Lower leg skin (tissue), 3 donors: Measurements from ENCODE around the gene GPR55.

Source experiments
- POLR2A ChIP-seq, 2 donors: fragments of 450-650 bp; IDR thresholded peaks; one replicate each; pipeline ENCODE4 v1.6.1; 2016 to 2017; ENCODE audit warnings: antibody characterized with exemption in 2 of 2, mild to moderate bottlenecking in 1 of 2, moderate library complexity in 1 of 2
- TF ChIP-seq, protein P1 (sequence below), 3 donors: fragments of 450-650 bp; IDR thresholded peaks; one replicate each; pipeline ENCODE4 v1.5.1; 2016; ENCODE audit warnings: antibody characterized with exemption in 3 of 3, mild to moderate bottlenecking in 3 of 3, moderate library complexity in 2 of 3

DNA sequence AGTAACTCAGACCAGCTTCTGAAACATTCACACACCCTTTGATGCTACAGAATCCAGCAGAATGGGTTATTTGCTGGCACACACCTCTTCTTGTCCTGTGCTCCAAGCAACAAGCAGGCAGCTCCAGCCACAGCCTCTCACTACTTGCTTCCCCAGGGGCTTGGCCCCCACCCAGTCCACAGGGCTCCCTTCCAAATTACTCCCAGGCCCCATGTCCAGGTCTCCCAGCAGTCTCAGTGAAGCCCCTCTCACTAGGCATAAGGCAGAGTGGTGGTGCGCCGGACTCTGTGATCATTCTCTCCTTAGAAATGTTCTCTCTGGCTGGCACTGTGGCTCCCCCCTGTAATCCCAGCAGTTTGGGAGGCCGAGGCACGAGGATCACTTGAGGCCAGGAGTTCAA lies 34.4 kb downstream of the GPR55 start:
- TF ChIP-seq, protein P1, sequence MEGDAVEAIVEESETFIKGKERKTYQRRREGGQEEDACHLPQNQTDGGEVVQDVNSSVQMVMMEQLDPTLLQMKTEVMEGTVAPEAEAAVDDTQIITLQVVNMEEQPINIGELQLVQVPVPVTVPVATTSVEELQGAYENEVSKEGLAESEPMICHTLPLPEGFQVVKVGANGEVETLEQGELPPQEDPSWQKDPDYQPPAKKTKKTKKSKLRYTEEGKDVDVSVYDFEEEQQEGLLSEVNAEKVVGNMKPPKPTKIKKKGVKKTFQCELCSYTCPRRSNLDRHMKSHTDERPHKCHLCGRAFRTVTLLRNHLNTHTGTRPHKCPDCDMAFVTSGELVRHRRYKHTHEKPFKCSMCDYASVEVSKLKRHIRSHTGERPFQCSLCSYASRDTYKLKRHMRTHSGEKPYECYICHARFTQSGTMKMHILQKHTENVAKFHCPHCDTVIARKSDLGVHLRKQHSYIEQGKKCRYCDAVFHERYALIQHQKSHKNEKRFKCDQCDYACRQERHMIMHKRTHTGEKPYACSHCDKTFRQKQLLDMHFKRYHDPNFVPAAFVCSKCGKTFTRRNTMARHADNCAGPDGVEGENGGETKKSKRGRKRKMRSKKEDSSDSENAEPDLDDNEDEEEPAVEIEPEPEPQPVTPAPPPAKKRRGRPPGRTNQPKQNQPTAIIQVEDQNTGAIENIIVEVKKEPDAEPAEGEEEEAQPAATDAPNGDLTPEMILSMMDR (IDR thresholded peaks at IDR 0.05): no peak
- no peak for TF ChIP-seq POLR2A (IDR thresholded peaks at IDR 0.05)
